K562 (cell line): ENCODE measurements around the gene FLT1.

ENCODE experiments used
- MECOM ChIP-seq: fragments of 250-450 bp; sonication (Bioruptor Pico); IDR thresholded peaks from 2 replicates; pipeline ENCODE4 v1.8.0; 2022; ENCODE audit warnings: inconsistent platforms
- POLR2A ChIP-seq: fragments of 450-650 bp; conservative IDR thresholded peaks from 2 replicates; pipeline ENCODE4 v1.6.1; 2016
- ZBTB8A ChIP-seq: fragments of 450-650 bp; IDR thresholded peaks from 2 replicates; pipeline ENCODE4 v1.6.1; 2018; ENCODE audit warnings: mild to moderate bottlenecking, moderate library complexity; ENCODE audit not compliant: partially characterized antibody
- TF ChIP-seq, protein P1 (sequence below), 3 experiments: IDR thresholded peaks in 2 of 3; conservative IDR thresholded peaks in 1 of 3; 2 replicates each; pipeline ENCODE4 v1.5.1; 2011 to 2012; ENCODE audit warnings: low read length in 3 of 3, mild to moderate bottlenecking in 3 of 3, control low read depth in 2 of 3, improper control_type of control experiment in 1 of 3, inconsistent platforms in 1 of 3, low read depth in 1 of 3, mixed read lengths in 1 of 3, moderate library complexity in 1 of 3; ENCODE audit not compliant: insufficient read depth in 2 of 3

DNA sequence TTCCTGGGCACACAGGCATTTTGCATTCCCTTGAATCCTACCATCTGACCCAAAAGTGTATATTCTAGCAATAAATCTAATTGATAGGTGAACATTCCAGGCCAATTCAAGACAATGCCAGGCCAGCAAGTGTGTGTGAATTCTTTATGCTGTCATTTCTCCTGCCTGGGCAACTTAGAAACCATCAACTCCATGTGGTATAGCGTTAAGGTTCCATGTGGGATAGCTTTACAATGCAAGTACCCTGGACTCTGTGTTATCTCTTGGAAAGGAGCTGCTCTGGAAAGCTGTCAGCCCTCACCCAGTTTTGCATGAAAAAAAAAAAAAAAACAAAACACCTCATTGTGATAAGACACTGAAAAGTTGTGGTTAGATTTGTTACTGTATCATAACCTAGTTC, 15.6 kb upstream of the FLT1 start:
- no peak for TF ChIP-seq MECOM (CRISPR knock-in tag)
- TF ChIP-seq ZBTB8A = no peak
- TF ChIP-seq, protein P1, sequence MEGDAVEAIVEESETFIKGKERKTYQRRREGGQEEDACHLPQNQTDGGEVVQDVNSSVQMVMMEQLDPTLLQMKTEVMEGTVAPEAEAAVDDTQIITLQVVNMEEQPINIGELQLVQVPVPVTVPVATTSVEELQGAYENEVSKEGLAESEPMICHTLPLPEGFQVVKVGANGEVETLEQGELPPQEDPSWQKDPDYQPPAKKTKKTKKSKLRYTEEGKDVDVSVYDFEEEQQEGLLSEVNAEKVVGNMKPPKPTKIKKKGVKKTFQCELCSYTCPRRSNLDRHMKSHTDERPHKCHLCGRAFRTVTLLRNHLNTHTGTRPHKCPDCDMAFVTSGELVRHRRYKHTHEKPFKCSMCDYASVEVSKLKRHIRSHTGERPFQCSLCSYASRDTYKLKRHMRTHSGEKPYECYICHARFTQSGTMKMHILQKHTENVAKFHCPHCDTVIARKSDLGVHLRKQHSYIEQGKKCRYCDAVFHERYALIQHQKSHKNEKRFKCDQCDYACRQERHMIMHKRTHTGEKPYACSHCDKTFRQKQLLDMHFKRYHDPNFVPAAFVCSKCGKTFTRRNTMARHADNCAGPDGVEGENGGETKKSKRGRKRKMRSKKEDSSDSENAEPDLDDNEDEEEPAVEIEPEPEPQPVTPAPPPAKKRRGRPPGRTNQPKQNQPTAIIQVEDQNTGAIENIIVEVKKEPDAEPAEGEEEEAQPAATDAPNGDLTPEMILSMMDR (IDR thresholded peaks at IDR 0.05 in 2 of 3, conservative IDR thresholded peaks at IDR 0.05 in 1 of 3; ENCODE audit: insufficient read depth in 2 of 3, low read depth in 1 of 3, low read length in 3 of 3) = no peak
- TF ChIP-seq POLR2A = no peak
